Cerebellar nuclear complex (tissue), 1 donor: ENCODE data around the gene PBX1.

Experiments
- DNase-seq, 2 experiments: peaks; one replicate each; lab custom pipeline; 2025; lab: John Stamatoyannopoulos, UW

PBX1 gene

DNA sequence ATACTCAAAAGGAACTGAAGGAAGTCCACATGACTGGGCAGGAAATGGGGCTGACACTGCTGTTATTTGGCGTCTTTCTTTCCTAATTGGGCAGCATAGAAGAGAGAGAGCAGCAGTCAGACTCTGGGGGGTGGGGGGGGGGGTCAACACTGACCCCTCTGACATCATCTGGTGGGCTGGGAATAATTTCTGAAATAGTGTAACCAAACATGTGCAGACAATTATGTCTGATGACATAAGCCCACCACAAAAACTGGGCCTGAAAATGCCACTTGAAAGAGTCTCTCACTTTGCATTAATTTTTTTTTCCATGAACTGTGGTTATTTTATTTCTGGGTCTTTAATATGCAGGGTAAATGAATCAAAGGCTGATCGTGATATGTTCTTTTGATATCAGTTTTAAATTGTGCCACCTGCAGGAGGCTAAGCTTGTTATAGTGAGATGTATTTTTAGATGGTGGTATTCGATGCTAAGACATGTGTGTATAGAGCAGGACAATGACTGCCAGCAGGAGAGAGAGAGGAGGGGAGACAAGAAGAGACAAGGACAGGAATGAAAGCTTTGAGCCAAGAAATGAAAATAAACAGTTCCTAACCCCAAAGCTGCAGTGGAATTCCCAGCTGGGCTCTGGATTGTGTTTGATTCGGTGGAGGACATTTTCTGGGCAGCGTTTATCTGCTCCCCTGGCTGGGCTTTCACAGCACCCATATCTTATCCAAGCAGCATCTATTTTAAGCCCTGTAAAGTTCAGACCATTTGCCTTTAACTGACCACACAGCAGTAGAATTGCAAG lies 264.7 kb downstream of the PBX1 start:
- no peak for DNase-seq

DNA sequence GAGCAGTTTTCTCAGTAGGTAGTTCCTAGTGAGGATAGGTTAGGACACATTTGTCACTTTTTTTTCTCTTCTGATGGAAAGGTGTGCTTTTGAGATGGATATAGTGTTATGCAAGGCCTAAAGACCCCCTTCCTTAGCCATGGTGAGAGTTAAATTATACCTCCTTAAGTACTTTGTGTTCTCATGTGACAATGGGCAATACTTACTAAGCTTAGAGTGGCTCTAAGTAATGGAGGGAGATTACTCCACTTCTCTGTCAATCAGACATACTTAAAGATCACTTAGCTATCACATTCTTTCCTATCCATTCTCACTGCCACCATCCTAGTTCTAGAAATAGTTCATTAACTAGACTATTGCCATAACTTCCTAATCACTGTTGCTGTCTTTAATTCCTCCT lies 265.6 kb downstream of the PBX1 start:
- DNase-seq = no peak

DNA sequence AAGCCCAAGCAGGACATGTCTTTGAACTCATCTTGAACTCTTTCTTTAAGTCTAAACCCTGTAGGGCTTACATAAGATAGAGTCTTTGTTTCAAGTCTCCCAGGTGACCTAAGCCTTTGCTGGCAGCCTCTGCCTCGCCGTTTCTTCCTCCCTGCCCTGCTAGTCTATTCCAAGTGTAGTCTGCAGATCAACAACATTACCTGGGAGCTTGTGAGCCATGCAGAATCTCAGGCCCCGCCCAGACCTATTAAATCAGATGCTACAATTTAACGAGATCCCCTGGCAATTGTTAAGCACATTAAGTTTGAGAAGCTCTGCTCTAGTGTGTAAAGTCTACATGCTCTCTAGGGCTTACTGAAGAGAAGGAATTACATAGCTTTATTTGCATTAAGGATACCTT lies 271.6 kb downstream of the PBX1 start:
- no peak for DNase-seq

DNA sequence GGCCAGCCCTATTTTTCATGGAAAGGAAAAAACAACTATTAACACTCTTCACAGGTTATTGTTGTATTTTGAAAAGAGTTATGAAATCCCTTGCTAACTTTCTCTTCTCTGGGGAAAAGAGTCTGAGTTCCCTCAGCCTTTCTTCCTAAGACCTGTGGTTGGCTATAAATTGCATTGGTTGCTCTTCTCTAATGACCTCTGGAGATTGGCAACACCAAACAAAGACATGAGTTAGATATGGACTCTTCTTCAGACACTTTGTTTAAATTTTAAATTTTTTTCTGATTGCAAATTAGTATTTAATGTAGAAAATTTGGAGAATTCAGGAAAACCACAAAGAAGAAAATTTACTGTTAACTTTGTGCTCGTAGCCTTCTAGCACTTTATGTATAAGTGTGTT lies 275.7 kb downstream of the PBX1 start:
- DNase-seq = no peak

DNA sequence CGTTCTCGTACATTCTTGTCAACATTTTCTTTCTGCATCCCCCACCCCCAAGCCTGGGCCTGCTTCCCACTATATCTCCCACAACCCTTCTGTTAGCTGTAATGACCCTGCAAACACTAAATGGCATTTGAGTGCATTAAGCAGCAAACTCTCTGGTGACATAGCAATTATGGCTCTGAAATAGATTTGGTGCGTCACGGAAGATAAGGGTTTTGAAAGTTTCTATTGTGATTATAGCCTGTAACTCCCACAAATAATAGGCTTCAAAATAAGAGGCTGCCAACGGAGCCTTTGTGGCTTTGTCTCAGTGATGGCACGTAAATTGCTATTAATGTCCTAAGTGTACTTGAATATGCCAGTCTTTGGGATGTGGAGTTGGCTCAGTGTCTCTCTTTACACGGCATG lies 277.6 kb downstream of the PBX1 start:
- DNase-seq = no peak

DNA sequence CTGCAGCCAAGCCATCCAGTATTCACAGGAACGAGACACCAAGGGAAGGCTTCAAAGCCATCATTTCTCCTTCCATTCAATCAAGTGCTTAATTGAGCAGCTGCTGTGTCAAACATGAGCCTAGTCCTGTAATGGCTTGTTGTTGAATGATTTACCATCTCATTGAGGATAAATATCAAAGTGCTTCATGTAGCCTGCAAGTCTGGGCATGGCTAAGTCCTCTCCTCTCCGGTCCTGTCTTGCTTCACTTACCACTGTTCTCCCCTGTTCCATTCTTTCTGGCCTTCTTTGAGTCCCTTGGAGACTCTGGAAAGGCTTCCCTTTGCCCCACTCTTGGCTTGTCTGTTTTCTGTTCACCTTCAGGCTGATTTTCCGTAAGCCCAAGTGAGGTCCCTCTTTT lies 279.8 kb downstream of the PBX1 start:
- DNase-seq = no peak

DNA sequence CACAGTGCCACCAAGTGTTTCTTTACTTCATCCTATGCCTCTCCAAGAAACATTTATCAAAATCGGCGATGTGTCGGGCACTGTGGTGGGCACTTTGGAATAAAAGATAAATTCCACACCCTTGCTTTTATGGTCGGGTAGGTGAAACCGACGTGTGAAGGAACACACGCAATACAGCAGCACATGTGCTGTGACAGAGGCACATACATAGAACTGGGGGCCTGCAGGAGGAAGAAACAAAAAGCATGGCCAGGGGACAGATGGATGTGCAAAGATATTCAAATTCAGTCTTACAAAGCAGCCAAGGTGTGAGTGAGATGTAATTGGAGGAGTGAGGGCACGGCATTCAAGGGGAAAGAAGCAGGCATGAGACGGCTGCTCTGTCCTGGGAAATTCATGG lies 282.0 kb downstream of the PBX1 start:
- DNase-seq = no peak

DNA sequence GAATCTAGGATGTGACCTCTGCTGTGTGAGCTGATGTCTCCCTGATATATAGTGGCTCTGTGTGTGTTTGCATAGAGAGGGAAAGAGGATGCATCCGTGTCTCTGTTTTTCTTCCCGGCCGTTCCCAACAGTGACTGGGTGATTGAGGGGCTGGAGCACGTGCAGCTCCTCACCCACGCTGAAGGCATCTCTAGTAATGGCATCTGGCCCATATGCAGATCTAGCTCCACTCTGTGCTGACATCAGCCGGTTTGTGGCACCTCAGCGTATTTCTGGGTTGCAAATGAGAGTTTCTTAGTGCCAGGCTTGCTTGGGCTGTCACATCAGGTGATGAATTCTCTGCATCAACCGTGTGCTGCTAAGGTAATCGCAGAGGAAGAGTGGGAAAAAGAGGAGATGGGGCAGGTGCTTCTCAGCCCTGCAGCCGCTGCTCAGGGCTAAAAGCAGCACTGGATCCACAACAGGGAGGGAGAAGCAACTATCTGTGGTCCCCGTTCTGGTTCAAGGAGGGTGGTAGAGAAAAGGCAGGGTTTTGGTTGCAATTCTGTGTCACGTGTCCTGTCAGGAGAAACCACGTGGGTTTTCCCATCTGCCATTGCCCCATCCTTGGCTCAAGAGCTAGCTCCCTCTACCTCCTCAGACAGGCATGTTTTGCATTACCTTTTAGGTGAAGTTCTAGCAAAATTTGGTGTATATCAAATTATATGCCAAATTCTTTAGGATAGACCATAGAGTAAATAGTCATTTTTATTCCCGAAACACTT lies 282.9 kb downstream of the PBX1 start:
- no peak for DNase-seq

DNA sequence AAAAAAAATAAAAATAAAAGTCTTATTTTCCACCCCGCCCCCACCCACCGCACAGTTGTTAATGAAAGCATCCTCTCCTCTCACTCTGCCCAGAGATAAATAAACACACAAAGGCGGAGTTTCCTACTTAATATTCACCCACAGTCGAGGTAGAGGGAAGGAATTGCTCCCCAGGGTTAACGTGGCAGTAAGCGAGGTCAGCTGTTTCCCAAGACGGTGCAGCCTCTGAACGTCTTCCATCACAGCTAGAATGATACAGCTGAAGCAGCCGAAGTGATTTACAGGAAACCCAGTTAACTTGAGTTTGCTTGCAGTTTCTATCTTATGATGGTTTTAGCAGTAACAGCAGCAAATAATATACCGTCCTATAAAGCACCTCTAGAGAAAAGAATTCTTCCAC lies 283.9 kb downstream of the PBX1 start:
- no peak for DNase-seq

DNA sequence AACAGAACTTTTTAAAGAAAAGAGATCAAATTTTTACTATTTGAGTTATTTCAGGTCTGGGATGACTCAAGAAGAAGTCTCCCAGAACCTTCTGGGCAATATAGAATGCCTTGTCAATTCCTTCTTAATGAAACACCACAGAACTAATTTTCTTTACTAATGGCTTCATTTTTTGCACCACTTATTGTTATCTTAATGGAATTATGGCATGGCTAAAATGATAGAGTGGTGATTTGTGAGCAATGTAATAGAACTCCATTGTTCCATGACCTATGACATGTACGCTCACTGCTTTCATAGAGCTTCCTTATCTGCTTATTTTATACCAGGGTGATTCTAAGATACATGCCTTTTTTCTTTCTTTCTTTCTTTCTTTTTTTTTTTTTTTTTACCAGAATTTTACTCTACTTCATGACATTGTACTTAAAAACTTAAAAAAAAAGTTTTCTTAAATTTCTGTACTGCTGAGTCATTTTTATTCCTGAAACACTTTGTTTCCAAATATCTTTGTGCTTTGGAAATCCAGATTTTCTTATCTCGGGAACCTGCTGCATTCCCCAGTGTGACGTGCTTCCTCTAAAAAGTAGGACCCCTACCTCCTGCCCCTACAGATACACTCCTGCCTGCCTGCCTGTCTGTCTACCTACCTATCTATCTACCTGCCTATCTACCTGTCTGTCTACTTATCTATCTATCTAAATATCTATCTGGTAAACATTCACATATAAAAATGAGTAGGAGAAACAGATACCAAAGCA lies 284.9 kb downstream of the PBX1 start:
- no peak for DNase-seq

DNA sequence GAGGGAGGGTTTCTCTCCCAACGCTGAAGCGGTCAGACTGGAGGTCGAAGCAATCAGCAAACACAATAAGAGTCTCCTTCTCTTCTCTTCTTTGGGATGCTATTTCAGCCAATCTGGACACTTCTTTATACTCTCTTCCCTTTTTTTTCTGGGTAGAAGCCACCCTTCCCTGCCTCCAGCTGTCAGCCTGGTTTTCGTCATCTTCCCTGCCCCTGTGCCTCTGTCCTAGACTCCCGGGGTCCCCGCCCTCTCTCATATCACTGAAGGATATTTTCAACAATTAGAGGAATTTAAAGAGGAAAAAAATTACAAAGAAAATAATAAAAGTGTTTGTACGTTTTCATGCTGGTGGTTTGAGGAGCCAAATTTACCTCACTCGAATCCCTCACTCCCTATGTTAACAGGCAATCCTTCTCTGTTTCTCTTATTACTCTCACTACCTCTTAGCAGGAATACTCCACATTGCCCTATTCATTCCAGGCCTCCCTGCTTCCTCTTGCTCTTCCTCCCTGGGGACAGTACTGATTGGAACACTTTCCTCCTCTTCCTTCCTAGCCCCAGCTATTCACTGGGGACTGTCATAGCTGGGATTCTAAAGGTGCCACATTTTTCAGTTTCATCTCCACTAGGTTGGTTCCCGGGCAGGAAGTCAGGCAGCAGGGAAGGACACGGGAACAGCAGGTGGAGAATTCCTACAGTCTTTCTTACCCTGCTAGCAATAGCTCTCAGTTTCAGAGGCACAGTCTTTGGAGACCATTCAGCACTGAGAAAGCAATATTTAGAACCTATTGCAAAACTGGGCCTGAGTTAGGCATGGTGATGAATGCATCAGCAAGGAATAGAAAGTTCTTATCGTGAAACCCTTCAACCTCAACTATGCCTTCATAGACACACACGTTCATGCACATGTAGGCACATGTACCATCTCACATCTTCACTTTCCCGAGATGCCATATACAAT lies 288.0 kb downstream of the PBX1 start:
- DNase-seq = no peak

DNA sequence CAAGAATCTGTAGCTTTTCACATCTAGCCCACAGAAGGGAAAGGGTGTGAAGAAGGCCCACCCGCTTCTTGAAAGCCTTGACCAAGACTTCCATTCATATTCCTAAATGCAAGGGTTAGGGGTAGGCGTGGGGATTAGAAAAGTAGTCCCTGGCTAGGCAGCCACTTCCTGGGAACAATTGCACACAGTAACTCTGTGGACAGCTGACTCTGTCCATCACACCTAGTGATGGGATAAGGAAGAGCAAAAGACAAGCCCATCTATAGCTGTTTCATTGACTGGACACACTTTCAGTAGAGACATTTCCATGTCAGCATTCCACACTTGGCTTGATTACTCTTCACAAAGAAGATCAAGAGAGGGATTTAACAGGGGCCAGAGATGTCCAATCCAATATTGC lies 294.2 kb downstream of the PBX1 start:
- no peak for DNase-seq

DNA sequence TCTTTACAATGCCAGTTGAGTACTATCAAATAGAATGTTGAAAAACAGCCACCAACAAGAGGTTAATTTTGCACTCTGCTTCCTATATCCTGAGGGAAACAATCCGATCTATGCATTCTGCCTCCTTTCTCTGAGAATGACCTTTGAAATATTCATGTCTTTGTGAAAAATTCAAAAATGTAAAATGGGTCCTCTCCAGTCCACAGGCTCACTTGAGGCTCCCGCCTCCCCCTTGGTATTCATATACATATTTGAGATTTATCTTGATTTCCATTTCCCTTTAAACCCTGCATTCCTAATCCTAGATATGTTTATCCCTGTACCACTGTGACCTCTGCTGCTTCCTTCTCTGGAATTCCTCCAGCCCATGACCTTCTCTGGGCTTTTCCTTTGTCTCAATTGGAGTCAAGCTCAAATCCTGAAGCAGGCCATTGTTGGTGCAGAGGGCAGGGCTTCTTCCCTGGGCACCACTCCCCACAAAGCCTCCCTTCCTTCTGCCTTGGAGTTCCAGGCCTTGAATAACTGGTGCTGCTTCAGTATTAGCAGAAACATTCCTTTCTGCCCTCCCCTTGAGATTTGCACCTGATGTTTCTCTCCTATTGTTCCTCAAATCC lies 296.8 kb downstream of the PBX1 start:
- no peak for DNase-seq

DNA sequence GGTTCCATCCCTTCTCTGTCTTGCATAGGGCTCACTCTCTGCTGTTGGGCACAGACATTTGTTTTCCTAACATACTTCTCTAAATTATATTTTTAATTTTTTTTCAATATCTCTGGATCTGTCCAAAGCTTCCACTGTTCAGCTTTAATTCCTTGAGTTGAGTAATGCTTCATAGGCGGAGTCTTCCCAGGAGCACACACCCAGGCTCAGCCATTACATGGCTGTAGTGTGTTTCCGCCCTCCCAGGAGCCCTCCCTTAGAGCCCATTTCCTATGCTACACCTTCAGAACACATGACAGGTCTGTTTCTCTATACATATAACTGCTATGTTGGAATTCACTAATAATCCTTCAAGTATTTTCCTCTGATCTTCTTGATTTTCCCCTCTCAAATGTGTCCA lies 297.4 kb downstream of the PBX1 start:
- no peak for DNase-seq

DNA sequence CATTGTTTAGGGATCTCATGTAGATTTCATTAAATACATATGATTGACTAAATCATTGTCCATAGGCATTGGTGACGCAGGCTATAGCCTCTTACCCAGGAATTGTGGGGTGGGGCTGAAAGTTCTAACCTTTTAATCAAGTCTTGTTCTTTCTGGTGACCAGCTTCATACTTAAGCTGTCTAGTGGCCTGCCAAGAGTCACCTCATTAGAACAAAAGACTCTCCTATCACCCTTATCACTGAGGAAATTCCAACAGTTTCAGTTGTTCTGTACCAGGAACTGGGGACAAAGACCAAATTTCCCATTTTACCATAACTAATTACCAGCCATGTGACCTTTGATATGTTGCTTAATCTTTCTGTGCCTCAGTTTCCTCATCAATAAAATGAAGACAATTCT lies 298.5 kb downstream of the PBX1 start:
- DNase-seq = no peak

DNA sequence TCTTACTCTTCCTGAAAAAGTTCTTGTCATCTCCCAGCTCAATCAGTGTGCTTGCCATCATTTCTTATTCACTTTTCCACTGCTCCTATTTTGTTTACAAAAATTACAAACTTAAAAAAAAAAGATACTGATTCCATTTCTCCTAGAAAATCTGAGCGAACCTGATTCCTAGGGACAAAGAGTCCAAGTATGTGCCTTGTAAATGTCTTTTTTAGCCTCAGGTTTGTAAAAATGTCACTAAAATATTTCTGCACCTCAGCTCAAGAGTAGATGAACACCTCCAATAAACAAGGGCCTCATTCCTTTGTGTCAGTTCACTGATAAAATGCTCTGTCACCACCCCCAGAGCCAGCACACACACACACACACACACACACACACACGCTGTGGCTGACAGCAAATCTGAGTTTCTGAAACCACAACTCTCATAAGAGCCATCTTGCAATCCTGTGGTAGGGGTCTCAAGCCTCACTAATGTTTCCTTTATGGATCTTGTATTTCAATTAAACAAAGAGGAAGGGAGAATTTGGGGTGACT lies 299.2 kb downstream of the PBX1 start:
- no peak for DNase-seq

DNA sequence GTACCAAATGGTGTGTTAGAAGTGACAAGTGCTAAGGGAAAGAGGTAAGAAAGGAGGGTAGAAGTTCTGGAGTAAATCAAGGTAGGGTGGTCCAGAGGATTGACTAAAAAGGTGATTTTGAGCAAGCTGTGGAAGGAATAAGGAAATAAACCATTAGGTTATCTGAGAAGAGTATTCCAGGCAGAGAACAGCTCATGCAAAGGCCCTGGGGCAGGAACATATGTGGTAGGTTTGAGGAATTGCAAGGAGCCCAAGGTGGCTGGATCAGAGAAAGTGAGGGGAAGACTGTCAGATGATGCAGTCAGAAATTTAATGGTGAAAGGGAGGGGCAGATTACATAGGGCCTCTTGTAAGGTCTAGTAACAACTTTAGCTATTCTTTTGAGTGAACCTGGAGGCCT lies 302.6 kb downstream of the PBX1 start:
- no peak for DNase-seq

DNA sequence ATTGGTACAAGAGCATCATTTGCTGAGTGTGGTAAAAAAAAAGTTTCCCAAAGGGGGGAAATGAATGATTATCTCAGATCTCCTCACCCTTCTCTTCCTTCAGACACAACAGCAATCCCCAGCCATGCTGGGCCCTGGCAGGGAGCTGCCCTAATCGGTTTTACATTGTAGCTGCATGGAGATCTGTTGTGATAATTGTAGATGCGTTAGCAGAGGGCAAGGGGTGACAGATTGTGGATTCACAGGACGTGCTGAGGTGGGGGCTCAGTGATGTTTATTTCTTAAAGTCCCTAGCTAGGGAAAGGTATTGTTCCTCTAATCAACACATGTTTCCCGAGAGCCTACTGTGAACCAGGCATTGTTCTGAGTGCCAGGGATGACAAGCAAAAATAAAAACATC lies 304.1 kb downstream of the PBX1 start:
- DNase-seq = no peak

DNA sequence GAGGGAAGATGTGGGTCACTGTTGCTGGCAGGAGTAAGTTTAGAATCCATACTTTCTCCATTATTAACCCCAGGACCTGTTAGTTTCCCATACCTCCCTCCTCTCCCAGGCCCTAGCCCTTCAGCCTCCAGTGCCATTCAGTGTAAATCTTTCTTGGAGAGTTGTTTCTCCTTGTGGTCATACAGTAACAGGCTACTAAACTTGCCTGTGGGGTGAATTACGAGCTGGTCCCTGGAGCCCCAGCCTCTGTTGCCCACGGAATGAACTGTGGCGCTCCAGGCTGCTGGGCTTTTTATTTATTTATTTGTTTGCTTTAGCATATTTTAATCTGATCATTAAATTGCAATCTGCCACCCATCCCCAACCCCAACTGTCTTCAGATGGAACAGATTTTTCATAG lies 305.2 kb downstream of the PBX1 start:
- DNase-seq = no peak

DNA sequence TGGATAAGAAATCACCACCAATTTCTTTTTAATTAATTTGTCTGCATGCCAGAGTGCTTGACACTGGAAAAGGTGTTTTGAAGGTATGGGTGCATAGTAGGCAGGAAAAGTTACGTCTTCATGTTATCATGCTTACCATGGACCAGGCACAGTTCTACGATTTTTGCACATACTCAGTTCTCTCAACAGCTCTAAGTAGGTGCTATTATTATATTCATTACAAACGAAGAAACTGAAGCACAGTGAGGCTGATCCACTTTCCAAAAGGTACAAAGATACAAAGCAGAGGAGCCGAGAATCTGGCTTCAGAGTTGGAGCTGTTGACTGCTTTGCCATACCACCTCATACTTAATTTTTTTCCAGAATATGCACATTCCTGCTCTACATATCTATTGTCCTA lies 306.4 kb downstream of the PBX1 start:
- DNase-seq = no peak

DNA sequence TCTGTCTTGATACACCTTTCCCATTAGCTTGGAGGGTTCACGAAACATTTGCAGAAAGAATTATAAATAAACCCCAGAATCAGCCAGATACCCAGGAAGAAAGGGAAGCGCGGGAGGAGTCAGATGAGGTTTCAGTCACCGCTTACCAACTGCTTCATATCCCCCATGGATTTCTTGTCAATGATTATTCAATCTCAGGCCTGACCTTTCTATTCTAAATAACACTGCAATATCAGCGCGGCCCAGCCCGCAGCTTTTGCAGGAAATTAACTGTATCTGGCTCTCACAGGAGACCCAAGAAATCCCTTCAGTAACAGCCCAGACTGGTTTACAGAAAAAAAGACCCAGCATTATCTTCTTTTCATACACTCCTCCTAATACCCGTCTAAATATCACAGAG lies 308.6 kb downstream of the PBX1 start:
- DNase-seq = no peak
